HG03378 (cell line): ENCODE data around the gene MINDY4.
"Not testable (repeated sequence)": the region's sequence is repeated elsewhere in the genome, so short reads cannot be mapped to it uniquely, and the experiment has no call there.

Source experiments
- ATAC-seq: cut with Tn5 transposase; IDR thresholded peaks from one replicate; pipeline ENCODE4 v1.9.1; 2021; ENCODE audit warnings: mild to moderate bottlenecking, moderate library complexity; ENCODE audit not compliant: unreplicated experiment

Gene MINDY4

DNA sequence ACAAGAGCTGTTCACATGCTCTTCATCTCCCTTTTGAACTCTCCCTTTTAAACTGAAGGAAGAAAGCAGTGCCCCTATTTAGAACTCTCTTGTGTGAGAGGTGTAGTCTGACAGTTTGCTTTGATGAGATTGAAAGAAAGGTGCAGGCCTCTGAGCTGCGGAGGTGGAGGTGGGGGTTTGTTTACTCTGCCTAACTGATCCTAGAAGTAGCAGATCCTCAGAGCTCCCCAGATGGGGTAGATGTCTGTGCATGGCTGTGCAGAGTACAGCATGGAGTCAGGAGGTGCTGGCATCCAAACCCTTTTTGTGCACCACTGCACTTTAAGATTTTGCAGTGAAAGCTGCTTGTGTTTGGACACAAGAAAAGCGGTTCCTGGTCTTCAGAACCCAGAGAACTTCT, 58.3 kb downstream of the MINDY4 start:
- ATAC-seq: no peak

DNA sequence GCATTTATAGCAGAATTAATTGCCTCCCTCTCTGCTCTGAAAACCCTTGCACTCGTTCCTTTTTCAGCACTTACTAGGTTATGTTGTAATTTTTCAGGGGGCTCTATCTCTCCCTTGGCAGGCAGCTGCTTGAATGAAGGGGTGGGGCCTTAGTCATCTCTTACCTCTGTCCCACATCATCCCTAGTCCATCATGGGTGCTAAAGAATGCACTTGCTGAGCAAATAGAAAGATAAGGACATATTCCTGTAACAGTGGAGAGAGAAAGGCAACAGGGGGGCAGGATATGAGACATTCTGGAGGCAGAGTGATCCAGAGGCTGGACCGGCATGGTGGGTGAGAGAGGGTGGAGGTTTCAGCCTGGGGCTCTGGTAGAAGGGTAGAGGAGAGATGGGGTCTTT, 60.0 kb downstream of the MINDY4 start:
- ATAC-seq: no peak

DNA sequence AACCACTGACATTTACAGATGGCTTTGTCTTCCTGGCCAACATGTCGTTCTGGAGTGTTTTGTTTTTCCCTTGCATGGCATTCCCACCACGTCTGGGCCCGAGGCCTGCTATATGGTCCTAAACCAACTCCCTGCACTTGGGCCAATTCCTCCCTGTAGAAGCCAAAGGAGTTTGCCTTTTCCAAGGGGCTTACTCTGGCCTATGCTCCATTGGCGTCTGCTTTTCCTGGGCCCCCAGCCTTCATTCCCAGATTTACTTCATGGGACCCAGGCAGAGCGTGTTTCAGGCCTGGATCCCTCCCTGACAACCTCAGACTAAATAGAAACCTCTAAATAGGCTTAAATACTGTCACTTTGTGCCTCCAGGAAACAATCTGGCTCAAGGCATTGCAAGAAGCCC, 60.7 kb downstream of the MINDY4 start:
- no peak for ATAC-seq

DNA sequence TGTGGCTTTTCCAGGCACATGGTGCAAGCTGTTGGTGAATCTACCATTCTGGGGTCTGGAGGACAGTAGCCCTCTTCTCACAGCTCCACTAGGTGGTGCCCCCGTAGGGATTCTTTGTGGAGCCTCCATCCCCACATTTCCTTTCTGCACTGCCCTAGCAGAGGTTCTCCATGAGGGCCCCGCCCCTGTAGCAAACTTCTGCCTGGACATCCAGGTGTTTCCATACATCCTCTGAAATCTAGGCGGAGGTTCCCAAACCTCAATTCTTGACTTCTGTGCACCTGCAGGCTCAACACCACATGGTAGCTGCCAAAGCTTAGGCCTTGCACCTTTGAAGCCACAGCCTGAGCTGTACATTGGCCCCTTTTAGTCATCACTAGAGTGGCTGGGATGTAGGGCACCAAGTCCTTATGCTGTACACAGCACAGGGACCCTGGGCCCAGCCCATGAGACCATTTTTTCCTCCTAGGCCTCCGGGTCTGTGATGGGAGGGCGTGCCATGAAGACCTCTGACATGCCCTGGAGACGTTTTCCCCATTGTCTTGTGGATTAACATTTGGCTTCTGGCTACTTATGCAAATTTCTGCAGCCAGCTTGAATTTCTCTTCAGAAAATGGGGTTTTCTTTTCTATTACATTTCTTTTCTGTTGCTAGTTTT, 62.9 kb downstream of the MINDY4 start:
- ATAC-seq: not testable (repeated sequence)

DNA sequence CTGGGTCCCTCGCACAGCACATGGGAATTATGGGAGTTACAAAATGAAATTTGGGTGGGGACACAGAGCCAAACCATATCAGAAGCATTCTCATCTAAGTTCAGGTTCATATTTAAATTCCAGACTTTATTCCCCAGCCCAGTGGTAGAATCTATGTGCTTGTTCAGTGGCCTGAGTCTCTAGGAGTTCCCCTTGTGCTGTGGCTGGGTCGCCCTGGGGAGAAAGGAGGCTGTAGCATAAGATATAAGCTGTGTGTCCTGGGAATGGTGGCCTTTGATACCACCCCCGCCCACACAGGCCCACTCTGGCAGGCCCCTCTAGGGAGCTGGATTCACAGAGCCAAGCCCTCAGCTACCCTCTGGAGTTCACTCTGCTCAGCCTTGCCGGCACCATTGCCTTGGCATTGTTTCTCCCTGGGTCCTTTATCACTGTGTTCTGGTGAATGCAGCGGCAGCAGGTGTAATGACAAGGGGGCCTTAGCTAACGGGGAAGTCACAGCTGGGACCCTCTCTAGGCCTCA, 64.2 kb downstream of the MINDY4 start:
- ATAC-seq: no peak

DNA sequence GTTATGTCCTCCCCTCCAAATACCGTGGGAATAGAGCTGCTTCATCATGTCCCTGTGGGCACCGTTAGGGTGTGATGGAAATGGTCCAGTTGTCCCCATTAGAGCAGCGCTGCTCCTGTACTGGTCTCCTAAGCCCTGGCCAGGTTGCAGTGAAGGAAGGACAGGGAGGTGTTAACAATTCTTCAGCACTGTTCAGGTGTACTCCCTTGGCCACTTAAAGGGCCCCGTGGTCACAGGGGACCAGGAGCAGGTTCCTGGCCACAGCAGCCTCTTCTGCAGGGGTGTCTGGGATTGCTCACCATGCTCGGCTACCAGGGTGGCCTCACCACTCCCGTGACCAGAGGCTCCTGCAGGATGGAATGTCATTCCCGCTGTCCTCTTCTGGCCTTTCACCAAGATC, 65.8 kb downstream of the MINDY4 start:
- no peak for ATAC-seq

DNA sequence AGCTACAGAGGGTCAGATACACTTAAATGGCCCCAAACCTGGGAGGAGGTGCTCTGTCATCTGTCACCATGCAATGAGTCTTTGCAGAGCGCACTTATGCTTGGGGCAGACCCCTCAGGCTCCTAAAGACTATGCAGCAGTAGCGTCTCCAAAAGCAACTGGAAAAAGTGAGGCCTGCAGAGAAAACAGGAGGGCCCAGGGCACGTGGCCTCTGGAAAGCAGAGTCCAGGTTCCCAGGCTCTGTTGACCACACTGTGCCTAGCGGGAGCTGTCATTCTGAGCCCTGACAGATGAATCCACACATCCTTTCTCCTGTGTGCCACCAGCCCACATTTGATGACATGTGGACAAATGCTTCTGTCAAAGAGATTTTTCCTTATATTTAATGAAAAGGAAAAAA, 66.4 kb downstream of the MINDY4 start:
- ATAC-seq: no peak

DNA sequence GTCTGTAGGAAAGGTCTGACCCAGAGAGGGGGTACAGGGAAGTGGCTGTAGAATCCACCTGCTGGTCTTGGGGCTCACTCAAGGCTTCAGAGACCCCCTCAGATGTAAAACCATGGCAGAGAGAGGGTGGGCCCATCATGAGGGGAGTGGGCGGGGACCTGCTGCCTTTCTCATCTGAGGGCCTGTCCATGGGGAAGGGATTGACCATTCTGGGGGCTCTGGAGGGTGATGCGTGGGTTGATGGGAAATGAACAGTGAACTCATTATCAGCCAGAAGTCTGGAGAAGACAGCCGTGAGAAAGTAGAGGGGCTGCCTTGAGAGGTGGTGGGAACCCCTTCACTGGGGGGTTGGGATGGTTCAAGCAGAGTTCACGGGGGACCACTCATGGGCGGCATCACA, 66.8 kb downstream of the MINDY4 start:
- no peak for ATAC-seq

DNA sequence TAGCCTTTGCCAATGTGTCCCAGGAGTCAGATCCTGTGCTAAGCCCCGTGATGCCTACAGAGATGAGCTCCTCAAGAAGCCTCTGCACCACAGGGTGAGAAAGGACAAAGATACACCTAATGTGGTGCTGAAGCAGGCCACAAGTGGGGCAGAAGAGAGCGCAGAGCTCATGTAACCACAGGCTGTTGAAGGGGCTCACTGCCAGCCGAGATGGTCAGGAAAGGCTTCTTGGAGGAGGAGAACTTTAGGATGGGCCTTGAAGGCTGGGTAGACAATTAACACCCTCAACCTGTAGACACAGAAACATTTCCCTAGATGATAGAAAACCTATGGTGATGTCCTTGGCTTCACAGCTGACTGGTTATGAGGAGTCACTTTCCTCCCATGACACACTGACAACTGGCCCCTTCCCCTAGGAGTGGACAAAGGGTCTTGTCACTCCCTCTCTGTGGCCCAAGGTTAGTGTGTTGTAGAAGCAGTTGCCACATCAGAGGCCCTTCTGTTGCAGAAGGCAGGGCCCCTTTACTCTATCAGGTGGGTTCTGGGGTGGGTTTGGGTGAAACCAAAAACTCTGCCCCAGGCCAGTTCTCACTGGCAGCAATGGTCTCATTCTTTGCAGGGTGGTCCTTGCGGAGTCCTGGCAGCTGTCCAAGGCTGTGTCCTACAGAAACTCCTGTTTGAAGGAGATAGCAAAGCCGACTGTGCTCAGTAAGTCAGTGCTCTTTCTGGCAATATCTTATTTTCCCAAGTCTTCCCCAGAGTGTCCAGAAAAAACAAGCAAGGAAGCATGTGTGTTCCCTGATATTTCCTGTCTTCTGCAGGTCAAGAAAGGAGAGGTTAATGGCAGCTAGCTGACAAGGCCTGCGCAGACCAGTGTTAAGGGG, 69.2 kb downstream of the MINDY4 start:
- no peak for ATAC-seq

DNA sequence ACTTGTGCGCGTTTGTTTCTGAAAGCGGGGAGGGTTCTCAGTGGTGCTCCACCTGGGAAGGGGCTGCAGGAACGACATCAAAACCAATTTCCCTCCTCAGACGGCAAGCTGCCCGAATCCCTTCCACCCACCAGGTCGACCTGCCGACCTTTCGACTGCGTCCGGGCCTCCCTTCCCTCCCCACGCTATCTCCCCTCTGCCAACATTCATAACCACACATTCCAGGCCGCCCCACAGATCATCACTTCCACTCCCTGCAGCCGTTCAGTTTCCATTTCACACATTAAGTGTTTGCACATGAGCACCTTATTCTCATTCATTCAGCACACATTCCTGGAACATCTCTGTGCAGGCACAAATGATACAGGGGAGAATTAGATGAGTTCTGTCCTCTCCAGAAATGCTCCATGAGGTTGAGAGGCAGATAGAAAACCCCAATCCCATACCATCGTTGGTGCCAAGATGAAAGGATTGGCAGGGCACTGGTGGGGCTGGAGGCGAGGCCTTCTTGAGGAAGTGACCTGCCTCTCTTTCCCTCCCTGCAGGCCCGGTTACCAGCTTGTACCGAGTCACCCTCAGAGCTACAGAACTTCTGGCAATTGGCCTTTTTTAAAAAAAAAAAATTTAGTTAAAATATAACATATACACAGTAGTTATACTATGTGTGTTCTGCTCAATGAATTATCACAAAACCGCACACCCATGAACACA, 70.0 kb downstream of the MINDY4 start:
- no peak for ATAC-seq

DNA sequence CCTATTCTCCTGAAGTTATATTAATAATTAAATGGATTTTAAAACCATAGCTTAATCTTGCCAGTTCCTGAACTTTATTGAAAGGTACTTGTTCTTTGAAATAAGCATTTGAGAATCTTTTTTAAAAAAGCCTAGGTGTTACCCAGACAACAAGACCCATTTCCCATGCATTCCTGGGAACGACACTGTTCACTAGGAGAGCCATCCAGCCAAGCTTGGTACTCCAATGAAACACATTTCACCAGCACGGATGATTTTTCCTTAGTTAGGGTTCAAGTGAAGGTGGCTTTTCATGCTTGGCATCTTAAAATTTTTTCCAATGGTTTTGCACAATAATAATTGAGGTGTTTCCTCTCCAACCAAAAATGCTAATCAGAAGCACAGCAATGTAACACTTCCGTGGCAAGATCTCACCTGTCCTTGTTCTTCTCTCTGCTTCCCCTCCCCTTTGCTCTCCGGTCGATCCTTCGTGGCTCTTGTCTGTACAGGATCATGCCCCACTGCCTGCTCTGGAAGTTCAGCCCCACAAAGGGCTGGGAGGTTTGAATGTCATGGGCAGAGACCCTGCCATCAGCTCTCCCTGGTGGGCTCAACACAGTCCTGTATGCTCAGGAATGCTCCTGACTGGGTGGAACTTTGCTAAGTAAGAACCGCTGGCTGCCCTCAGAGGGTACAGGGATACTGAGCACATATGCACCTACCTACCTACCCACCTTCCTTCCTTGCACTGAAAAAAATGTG, 70.8 kb downstream of the MINDY4 start:
- no peak for ATAC-seq

DNA sequence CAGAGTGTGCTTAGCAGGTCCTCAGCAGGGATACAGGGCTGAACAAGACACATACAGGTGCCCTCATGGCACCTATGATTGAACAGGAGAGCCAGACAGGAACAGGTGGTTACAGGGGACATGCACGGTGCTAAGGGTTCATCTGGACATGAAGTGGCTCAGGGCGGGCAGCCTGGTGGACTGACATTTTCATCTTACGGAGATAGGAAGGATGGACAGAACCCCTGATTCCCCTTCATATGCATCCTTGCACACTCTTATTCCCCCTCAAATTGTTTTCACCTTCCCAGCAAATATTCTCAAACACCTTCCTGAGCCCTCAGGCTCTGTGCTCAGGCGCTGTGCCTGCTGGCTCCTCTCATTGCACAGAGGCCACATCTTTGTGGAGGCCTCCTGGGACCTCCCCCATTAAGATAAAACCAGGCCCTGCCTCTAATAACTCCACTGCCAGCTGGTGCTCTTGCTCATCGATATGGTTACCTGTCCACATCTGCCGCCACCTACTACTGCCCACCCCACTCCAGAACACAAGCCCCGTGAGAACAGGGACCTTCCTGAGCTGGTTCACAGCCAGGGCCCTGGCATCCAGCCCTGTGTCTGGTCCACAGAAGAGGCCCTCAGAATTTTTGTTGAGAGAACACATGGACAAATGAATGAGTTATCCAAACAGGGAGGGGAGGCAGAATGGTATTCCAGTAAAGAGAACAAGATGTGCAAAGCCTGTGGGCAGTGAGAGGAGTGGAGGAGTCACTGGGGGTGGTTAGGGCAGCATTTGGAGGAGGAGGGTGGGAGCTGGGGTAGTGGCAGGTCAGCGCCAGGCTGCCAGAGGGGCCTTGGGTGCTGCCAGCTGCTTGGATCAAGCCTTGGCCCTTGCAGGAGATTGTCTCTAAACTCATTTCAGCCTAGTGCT, 71.6 kb downstream of the MINDY4 start:
- no peak for ATAC-seq

DNA sequence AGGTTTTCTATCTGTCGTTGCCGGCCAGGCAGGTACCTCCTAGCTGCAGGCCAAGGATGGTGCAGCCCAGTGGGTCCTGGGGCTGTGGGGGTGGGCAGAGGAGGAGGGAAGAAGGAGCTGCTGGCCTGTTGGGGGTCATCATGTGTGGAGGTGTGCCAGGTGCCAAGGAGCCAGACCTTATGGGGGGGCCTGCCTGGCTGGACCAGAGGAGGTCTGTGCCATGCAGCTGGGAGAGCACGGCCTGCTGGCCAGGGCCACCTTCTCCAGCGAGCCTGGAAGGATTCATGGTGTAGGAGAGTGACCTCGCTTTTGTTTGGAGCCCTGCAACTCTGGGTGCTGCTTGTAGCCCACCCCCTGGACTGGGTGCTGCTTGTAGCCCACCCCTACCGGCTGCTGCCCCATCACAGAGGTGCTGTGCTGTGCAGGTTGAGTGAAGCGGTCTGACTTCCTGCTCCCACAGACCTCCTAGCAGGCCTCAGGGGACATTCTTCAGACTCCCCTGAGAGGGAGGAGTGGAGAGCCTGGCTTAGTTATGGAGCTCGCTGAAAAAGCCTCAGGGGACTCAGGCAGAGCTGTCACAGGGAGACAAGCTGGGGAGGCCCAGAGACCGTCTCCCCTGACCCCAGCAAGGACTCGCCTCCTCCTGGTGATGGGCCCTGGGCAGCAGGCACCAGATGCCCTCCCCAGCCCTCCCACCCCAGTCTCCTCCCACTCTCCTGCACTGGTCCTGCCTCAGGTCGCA, 72.7 kb downstream of the MINDY4 start:
- ATAC-seq: no peak

DNA sequence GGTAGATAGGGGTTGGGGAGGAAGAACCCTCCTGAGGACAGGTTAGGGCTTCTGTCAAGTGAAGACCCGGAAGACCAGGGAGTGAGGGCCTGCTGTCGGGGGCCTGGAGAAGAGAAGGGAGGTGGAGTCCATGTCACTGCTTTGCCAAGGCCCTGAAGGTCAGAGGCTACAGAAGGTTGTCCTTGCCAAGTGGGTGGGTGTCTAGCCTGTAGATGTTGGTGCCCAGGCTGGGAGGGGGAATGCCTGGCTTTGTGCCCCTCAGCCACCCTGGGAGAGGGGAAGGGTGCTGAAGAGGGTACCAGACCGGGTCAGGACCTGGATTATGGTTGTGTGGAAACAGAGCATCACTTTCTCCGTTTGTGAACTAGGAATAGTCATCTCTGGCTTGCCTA, 73.3 kb downstream of the MINDY4 start:
- no peak for ATAC-seq

DNA sequence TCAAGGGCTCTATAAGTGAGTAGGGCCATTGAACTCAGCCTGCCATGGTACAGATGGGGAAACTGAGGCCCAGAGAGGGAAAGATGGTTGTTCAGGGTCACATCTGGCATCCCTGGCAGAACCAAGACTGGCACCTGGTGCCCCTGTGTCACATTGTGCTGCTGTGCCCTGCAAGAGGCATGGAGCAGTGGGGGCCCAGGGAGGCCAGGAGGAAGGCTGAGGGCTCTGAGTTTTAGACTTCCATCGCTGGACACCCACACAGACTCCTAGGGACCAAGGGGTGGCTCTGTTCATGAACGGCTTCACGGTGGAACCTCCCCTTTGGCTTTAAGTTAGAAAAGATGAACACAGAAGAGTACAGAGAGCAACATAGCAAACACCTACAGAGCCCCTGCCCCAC, 73.7 kb downstream of the MINDY4 start:
- no peak for ATAC-seq

DNA sequence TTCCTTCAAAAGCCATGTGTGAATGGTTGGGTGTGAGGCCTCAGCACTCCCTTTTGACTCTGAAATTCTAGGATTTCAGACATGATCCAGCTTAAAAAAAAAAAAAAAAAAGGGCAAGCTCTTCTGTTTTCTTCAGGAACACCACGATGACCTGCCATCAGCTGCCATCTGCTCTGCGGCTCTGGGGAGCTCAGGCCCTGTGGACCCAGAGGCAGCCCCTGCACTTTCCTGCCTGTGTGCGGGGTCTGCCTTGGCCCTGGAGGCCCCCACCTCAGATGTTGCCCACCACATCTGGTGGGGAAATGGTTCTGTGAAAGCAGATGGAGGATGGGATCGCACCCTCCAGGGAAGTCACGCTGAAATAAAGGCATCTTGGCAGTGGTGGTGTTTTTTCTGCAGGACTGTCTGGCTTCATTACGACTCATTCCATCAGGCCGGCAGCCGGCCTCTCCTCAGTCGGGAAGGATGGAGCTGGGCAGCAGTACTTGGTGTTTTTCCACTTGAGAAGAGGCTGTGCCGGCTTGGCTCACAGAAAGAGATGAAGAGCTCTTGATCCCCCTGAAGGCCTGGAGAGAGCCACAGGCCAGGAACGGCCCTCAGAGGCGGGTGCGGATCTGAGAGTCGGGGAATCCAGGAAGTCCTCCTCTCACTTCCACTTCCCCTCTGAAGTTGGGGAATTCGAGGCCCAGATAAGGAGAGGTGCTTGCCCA, 74.4 kb downstream of the MINDY4 start:
- no peak for ATAC-seq

DNA sequence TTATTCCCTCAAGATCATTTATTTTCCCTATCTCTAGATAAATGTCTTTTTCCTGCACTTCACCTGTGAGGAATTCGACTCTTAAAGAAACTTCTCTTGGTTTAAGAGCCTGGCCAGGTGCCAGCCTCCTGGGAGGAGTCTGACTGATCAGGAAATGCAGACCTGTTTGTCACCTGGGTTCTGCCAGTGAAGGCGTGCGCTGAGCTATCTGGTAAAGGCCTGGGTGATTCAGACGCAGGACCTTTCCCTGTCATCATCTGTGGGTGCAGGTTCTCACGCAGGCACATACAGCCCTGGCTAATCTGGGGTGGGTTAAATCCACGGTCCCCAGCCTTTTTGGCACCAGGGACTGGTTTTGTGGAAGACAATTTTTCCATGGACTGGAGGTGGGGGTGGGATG, 75.2 kb downstream of the MINDY4 start:
- no peak for ATAC-seq

DNA sequence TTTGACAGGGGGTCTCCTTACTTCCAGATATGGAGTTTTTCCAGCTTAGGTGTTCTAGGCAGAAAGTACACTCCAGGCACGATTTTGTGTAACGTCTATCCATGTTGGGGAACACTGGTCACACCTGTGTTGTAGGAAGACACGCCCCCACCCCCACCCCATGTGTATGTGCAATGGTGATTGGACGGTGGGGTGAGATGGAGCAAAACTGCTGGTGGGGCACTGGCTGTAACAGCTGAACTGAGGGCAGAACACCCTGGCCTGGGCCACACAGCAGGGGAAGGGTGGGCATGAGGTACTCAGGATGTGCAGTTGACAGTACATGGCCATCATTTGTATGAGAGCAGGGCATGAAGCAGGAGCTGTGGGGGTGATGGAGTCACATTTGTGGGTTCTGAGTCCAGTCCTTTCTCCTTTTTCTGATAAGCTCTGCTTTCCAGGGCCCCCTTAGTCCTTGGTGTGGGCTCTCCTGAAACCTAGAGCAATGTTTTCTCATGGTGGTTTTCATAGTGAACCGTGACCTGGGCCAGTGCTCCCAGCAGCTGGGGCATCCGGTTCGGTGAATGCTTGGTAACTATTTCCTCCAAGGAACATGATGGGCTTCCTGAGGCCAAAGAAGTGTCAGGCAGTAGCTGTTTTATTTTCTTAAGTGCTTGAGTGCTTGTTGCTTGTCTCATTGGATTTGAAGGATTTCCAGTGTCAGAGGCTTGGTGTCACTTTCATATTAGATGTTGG, 77.1 kb downstream of the MINDY4 start:
- ATAC-seq: no peak
